Peyer's patch (tissue), 4 donors: ENCODE measurements around the gene NME7.

Experiments used
- POLR2A ChIP-seq, 2 donors: fragments of 450-650 bp; IDR thresholded peaks; one replicate each; pipeline ENCODE4 v1.5.1; 2017; ENCODE audit warnings: antibody characterized with exemption in 2 of 2, mild to moderate bottlenecking in 2 of 2, moderate library complexity in 2 of 2
- TF ChIP-seq, protein P1 (sequence below), 6 experiments: fragments of 450-650 bp in 4 of 6; fragments of 200-600 bp in 2 of 6; sonication (generic) in 1 of 6; IDR thresholded peaks; one replicate each; pipeline ENCODE4 v1.5.1; 2017 to 2019; ENCODE audit warnings: antibody characterized with exemption in 6 of 6, mild to moderate bottlenecking in 3 of 6, moderate library complexity in 1 of 6

- TF ChIP-seq, protein P1, sequence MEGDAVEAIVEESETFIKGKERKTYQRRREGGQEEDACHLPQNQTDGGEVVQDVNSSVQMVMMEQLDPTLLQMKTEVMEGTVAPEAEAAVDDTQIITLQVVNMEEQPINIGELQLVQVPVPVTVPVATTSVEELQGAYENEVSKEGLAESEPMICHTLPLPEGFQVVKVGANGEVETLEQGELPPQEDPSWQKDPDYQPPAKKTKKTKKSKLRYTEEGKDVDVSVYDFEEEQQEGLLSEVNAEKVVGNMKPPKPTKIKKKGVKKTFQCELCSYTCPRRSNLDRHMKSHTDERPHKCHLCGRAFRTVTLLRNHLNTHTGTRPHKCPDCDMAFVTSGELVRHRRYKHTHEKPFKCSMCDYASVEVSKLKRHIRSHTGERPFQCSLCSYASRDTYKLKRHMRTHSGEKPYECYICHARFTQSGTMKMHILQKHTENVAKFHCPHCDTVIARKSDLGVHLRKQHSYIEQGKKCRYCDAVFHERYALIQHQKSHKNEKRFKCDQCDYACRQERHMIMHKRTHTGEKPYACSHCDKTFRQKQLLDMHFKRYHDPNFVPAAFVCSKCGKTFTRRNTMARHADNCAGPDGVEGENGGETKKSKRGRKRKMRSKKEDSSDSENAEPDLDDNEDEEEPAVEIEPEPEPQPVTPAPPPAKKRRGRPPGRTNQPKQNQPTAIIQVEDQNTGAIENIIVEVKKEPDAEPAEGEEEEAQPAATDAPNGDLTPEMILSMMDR (IDR thresholded peaks at IDR 0.05) = no peak
- no peak for TF ChIP-seq POLR2A (IDR thresholded peaks at IDR 0.05)
These were observed 174.3 kb downstream of the NME7 start for GRCh38 chr1:169193191-169193850.
